Measurements from ENCODE around the gene BCL2L14. TPM values are rescaled to one million over a fixed set of nuclear protein-coding genes. Genes with fewer than 3 reads are reported as not detected.

The BCL2L14 gene
- total RNA-seq, 2 experiments from 2014 or later, result 0.28 to 0.38 TPM

GRCh38 chr12:12087693-12088034 lies 16.9 kb downstream of the BCL2L14 start:
- POLR2A ChIA-PET, result no interaction called here
- DNase-seq, result no peak
- intact Hi-C loops (cut with DNase I, micrococcal nuclease), result no loop called here

DNA sequence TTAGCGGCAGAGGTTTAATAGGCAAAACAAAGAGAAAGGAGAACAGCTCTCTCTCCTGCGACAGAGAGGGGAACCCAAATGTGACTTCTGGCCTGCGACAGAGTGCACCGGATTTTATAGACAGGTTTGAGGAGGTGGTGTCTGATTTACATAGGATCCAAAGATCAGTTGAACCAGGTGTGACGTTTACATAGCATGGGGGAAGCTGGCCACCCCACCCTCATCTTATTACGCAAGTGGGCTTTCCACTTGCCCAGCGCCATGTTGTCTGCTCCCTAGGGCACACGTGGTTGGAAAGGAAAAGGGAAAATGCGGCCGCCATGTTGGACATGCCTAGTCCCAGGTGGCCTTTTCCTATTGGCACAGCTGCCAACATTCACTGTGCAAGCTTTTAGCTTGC lies 17.4 kb downstream of the BCL2L14 start:
- Mint-ChIP-seq H3K9me3 (no peaks in the 10 kb centered on the region), H3K27ac (no peak overlapping the region), H3K4me1 (ENCODE audit: low read depth) (no peaks in the 10 kb centered on the region), H3K36me3 (ENCODE audit: low read depth) (no peaks in the 10 kb centered on the region), H3K4me3 (no peak overlapping the region), H3K27me3 (no peaks in the 10 kb centered on the region)
- Histone ChIP-seq H3K4me1 (ENCODE audit: insufficient read depth, low read length) (no peaks in the 10 kb centered on the region), H3K9me3 (ENCODE audit: control insufficient read depth in 1 of 2, insufficient read depth in 1 of 2, low read length in 2 of 2) (no peaks in the 10 kb centered on the region), H3K27me3 (ENCODE audit: control insufficient read depth in 1 of 2, insufficient read depth in 2 of 2, low read length in 2 of 2) (peaks cover 0 to 2% of the 10 kb centered on the region in 2 experiments), H3K27ac (ENCODE audit: low read depth in 1 of 2, low read length in 2 of 2) (no peak overlapping the region), H3K4me3 (ENCODE audit: low read length) (no peak overlapping the region), H3K36me3 (ENCODE audit: insufficient read depth, low read length) (no peaks in the 10 kb centered on the region)
- TF ChIP-seq, protein P1, sequence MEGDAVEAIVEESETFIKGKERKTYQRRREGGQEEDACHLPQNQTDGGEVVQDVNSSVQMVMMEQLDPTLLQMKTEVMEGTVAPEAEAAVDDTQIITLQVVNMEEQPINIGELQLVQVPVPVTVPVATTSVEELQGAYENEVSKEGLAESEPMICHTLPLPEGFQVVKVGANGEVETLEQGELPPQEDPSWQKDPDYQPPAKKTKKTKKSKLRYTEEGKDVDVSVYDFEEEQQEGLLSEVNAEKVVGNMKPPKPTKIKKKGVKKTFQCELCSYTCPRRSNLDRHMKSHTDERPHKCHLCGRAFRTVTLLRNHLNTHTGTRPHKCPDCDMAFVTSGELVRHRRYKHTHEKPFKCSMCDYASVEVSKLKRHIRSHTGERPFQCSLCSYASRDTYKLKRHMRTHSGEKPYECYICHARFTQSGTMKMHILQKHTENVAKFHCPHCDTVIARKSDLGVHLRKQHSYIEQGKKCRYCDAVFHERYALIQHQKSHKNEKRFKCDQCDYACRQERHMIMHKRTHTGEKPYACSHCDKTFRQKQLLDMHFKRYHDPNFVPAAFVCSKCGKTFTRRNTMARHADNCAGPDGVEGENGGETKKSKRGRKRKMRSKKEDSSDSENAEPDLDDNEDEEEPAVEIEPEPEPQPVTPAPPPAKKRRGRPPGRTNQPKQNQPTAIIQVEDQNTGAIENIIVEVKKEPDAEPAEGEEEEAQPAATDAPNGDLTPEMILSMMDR (IDR thresholded peaks at IDR 0.05), result no peak
- no peak for ATAC-seq (ENCODE audit: poor library complexity)
- no peak for DNase-seq
- intact Hi-C loops (cut with DNase I, micrococcal nuclease), result no loop called here
- POLR2A ChIA-PET, result no interaction called here
- CTCF ChIA-PET, result no interaction called here

More at GRCh38 chr12:12087693-12088034, 16.9 kb downstream of the BCL2L14 start:
- no peaks in the 10 kb centered on the region for H3K9me3 Mint-ChIP-seq
- no peak overlapping the region for H3K4me3 Mint-ChIP-seq
- H3K27me3 ChIP-seq (ENCODE audit: control insufficient read depth in 1 of 2, insufficient read depth in 2 of 2, low read length in 2 of 2), result peaks cover 0 to 2% of the 10 kb centered on the region in 2 experiments
- H3K27me3 Mint-ChIP-seq, result no peaks in the 10 kb centered on the region
- H3K4me1 Mint-ChIP-seq (ENCODE audit: low read depth), result no peaks in the 10 kb centered on the region
- no peak overlapping the region for H3K27ac Mint-ChIP-seq
- TF ChIP-seq, protein P1 (IDR thresholded peaks at IDR 0.05), result no peak
- H3K36me3 Mint-ChIP-seq (ENCODE audit: low read depth), result no peaks in the 10 kb centered on the region
- no peaks in the 10 kb centered on the region for H3K36me3 ChIP-seq (ENCODE audit: insufficient read depth, low read length)
- no peaks in the 10 kb centered on the region for H3K9me3 ChIP-seq (ENCODE audit: control insufficient read depth in 1 of 2, insufficient read depth in 1 of 2, low read length in 2 of 2)
- ATAC-seq (ENCODE audit: poor library complexity), result no peak
- H3K4me3 ChIP-seq (ENCODE audit: low read length), result no peak overlapping the region
- H3K4me1 ChIP-seq (ENCODE audit: insufficient read depth, low read length), result no peaks in the 10 kb centered on the region
- CTCF ChIA-PET, result no interaction called here
- no peak overlapping the region for H3K27ac ChIP-seq (ENCODE audit: low read depth in 1 of 2, low read length in 2 of 2)

GRCh38 chr12:12088761-12089160 lies 18.0 kb downstream of the BCL2L14 start:
- intact Hi-C loops (cut with DNase I, micrococcal nuclease), result no loop called here
- Mint-ChIP-seq H3K36me3 (ENCODE audit: low read depth) (no peaks in the 10 kb centered on the region), H3K27ac (no peak overlapping the region), H3K4me1 (ENCODE audit: low read depth) (no peaks in the 10 kb centered on the region), H3K4me3 (no peak overlapping the region), H3K27me3 (no peaks in the 10 kb centered on the region), H3K9me3 (no peaks in the 10 kb centered on the region)
- no peaks in the 10 kb centered on the region for H3K4me1 ChIP-seq (ENCODE audit: insufficient read depth, low read length)
- DNase-seq (no peak), ATAC-seq (ENCODE audit: poor library complexity) (no peak)
- ChIA-PET CTCF (no interaction called here), POLR2A (no interaction called here)
- no peaks in the 10 kb centered on the region for H3K36me3 ChIP-seq (ENCODE audit: insufficient read depth, low read length)
- peaks cover 0 to 2% of the 10 kb centered on the region in 2 experiments for H3K27me3 ChIP-seq (ENCODE audit: control insufficient read depth in 1 of 2, insufficient read depth in 2 of 2, low read length in 2 of 2)
- H3K4me3 ChIP-seq (ENCODE audit: low read length), result no peak overlapping the region
- H3K9me3 ChIP-seq (ENCODE audit: control insufficient read depth in 1 of 2, insufficient read depth in 1 of 2, low read length in 2 of 2), result no peaks in the 10 kb centered on the region
- TF ChIP-seq, protein P1 (IDR thresholded peaks at IDR 0.05), result no peak
- no peak overlapping the region for H3K27ac ChIP-seq (ENCODE audit: low read depth in 1 of 2, low read length in 2 of 2)

Data from CD4-positive, alpha-beta T cell (primary cell).